Fibroblast of the conjunctiva (primary cell): Measurements from ENCODE around the gene FAM50B.
A peak's percentile ranks its signal among the peaks of the same experiment; 100 is the strongest.

Source experiments
- DNase-seq: peaks from one replicate; pipeline ENCODE4 v3.0.0-alpha.2; 2010; ENCODE audit warnings: low read depth

Gene FAM50B, protein sequence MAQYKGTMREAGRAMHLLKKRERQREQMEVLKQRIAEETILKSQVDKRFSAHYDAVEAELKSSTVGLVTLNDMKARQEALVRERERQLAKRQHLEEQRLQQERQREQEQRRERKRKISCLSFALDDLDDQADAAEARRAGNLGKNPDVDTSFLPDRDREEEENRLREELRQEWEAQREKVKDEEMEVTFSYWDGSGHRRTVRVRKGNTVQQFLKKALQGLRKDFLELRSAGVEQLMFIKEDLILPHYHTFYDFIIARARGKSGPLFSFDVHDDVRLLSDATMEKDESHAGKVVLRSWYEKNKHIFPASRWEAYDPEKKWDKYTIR

DNA sequence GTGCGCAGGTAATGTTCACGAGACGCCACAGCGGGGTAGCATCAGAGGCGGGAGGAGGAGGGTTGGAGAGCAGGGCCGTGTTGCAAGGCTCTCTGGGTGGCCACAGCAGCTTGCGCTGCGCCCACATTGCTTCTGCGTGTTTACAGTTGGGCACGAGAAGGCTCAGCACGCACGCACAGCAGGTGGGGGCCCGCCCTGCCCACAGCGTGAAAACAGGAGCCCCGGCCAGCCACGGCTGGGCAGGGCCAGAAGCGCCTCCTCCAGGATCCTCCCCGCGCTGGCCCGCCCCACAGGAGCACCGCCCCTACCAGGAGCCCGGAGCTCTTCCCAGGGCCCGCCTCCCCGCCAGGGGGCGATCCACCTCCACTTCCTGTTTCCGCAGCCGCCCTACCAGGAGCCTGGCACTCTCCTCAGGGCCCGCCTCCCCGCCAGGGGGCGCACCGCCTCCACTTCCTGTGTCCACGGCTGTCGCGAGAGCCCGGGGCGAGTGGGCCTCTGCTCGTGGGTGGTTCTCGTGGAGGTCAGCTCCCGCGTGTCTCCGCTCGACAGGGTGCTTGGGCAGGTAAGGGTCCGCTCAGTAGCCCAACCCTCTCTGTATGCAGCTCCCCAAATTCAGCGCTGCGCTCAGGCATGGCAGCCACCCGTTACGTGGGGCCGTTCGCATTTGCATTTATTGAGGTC, at the start of gene FAM50B:
FAM50B (plus strand) TSS at position 449 of the 681 bp plus-strand sequence. CDS start 439 bp downstream, outside the sequence.
- peak; percentile 82 for DNase-seq

DNA sequence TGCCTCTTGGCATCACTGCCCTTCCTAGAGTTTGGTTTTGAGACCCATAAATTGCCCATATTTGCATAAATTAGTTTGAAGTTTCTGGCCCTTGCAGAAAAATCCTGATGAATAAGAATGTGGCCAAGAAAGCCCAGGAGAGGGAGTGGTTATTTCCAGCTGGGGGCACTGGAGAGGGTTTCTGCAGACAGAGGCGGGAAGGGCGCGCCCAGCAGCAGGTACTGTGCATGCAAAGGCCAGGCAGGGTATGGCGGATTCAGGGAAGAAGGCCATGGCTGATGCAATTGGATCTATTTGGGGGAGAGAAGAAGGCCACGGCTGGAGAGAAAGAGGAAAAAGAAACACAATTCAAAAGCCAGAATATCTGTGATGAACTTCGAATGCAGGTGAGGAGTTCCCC, 49.5 kb upstream of the FAM50B start:
- no peak for DNase-seq

DNA sequence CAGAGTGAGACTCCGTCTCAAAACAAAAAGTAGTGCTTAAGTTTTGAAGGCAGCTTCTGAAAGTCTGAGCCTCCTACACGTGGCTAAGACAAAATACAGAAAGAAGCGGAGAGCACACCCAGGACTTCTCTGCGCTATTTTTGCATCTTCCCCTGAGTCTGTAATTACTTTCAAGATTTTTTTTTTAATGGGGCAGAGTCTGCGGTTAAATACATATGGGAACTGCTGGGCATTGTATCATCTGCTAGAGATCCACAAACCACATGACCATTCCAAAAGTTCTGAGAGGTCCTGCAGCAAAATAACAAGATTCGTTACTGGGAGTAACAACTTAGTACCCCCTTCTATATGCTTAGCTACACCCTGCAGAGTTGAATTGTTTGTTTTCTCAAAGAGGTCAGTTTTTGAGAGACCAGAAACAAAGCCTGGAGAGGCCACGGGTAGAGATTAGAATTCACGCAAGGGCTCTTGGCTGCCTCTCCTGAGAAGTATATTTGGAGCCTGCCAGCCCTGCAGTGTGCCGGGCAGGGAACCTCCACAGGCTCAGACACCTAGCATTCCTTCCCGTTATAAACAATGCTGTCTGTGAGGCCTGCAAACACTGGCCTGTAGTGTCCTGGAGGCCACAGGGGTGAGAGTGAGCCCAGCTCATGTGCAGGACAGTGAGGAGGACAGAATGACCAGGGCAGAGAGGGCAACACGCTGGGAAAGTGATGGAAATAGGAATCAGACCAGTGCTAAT, 48.2 kb upstream of the FAM50B start:
- no peak for DNase-seq

DNA sequence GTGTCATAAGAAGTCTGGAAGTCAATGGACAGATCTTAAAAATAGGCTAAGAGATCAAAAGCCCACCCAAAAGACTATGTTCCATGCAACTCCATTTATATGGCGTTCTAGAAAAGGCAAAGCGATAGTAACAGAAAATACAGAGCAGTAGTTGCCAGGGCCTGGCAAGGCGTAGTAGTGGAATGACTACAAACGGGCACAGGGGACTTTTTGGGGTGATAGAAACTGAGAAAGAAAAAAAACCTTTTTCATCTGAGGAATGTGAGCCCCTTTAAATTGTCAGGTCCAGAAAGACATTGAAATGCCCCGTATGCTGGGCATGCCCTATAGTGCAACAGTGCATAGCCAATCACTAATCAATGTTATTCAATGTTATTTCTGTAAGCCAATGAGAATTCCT, 47.2 kb upstream of the FAM50B start:
- DNase-seq = no peak

DNA sequence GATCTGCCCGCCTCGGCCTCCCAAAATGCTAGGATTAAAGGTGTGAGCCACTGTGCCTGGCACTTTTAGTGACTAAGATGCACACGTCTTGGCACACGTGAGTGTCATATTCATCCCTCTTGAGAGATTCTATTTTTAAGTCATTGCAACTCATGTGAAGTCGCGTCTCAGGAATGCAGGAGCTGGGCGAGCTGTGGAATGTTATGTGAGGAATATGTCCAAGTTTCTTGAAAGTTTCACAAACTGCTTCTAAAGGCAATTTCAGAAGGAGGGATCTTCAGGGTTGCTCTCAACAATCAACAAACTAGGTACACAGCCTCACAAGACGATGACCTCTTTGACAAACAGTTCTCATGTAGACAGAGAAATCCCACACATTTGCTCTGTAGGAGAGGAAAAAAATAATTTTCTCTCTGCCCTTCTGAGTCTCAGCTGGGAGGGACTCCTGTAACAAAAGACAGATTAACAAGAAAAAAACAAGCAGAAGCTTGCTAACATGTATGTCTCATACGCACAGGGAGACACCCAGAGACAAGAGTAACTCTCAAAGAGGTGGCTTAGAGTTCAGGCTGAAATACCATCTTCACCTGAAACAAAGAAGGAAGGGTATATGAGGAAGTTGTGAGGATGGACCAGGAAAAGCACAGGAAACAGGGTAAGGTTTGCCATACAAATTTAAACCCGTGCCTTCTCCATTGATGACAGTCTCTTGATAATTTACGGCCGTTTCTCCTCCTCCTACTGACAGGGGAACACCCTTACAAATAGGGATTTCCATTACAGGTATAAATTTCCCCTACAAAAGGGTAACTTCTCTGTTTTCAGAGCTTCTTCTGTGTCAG, 45.3 kb upstream of the FAM50B start:
- DNase-seq = peak; percentile 80

DNA sequence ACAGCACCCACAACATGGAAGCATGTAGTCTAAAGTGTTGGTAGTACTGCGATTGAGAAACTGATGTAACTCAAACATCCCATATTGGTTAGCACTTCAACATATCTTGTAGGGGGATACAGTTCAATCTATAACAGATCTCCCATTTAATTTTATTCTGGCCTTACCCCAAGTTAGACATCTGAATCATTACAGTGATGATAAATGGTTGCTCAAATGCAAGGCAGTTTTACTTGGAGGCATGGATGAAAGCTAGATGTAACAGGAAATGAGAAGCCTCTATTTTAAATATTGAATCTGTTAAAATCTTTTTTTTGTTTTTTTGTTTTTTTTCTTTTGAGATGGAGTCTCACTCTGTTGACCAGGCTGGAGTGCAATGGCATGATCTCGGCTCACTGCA, 44.2 kb upstream of the FAM50B start:
- DNase-seq = no peak

DNA sequence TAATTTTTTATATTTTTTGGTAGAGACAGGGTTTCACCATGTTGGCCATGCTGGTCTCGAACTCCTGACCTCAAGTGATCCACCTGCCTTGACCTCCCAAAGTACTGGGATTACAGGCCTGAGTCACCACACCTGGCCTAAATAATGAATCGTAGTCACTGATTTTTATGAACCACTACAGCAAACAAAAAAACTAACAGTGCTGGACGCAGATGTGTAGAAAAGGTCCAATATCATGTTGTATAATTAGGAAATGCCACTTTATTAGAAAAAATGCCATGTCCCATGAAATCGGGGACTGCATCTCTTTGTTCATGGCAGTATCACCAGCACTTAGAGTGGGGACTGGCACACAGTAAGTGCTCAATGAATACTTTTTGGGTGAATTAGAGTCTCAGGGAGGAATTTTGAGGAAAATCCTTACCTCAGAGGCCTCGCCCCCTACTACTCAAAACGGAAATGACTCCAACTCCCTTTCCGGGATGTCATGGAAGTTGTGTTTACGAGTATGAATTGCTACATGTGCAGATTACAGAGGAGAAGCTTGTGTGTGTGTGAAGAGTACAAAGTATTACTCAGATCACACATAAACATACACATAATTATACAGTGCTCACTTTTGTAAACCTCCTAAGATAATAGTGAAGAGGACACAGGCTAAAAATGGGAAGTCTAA, 43.6 kb upstream of the FAM50B start:
- DNase-seq = no peak

DNA sequence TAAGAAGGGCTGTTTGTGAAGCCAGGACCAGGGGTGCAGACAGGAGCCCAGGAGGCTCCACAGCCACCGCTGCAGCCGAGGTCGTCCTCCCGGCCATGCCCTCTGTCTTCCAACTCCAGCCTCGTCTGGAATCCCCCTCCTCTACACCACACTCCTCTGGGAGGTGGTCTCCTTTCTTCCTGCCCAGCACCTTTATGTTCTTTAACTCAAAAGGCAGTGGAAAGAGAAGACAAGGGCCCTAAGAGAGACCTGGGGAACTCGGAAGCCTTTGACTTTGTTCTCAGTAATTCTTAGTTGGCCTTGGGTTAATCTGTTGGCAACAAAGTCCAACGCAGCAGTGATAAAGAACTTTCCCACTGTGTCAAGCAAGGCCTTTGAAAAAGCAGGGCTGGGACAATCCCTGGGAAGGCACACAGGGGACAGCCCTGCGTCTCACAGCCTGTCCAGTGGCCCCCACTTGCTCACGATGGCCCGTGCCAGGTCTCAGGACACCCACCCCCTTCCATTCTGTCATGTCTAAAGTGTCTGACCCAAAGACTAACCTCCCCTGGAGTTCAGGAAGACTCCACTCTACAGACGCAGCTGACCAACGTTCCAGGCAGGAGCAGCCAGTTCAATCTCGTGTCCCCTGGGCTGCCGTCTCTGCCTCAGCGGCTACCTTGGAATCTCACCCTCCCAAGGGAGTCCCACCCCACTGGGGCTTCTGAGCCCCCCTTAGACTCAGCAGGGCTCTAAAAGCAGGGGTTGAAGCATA, 42.8 kb upstream of the FAM50B start:
- DNase-seq = no peak

DNA sequence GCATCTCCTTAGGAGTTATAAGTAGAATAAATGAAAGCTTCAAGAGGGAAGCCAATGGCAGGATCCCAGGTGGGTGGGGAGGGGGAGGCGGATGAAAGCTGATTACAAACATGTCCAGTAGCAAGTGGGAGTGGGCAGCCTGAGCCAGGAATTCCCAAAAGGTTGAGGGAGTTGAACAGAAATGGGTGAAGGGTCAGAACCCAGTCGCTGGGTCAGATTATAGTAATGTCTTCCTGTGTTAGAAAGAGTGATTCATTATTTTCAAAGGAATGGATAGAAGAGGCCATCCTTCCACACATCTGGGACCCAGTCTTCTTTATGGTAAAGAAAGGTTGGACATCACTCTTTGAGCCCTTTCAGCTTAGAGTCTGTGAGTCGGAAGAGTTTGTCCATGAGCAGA, 41.0 kb upstream of the FAM50B start:
- DNase-seq = no peak

DNA sequence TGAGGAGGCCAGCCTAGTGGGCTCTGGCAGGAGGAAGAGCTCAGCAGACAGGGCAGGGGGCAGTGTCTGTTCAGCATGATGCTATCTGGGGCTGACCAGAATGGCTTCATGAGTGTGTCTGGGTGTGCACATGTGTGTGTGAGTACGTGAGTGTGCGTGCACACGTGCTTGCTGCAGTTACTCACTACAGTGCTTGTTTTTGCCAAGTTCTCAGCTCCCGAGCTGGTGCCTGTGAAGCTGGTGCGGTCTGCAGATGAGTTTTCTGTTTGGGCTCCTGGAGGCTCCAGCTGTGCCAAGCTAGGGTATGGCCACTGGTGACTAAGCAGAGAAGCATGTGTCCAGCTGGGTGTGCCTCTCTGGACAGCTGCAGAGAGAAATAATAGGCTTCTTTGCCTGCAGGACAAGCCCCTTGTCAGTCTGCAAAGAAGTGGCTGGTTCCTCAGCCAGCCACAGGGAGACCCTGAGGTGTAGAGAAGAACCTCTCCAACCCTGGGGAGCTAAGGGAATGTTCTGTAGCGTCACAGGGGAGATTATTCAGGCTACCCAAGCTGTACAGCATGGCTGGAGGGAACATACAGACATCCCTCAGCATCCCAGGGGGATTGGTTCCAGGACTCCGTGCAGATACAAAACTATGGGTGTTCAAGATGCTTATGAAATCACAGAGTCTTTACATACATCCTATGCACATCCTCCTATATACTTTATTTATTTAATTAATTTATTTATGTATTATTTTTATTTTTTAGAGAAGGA, 40.2 kb upstream of the FAM50B start:
- peak; percentile 83 for DNase-seq

DNA sequence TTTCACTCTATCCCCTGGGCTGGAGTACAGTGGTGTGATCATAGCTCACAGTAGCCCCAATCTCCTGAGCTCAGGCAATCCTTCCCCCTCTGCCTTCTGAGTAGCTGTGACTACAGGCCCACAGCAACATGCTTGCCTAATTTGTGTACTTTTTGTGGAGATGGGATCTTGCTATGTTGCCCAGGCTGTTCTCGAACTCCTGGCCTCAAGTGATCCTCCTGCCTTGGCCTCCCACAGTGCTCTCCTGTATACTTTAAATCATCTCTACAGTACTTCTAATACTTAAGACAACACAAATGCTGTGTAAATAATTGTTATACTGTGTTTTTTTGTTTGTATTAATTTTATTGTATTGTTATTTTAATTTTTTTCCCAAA, 39.7 kb upstream of the FAM50B start:
- DNase-seq = no peak

DNA sequence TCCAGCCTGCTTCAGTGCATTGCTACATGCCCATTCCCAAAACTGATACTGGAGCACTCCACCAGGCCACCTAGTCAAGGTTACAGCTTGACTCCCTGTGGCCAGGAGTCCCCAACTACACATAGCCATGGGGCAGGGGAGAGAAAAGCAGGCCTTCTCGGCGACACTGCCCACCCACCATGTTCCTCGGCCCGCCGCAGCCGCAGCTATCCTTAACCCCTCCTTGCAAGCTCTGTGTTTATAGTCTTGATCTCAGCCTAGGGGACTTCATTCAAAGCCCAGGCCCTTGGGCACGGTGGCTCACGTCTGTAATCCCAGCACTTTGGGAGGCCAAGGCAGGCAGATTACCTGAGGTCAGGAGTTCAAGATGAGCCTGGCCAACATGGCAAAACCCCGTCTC, 39.2 kb upstream of the FAM50B start:
- DNase-seq = no peak

DNA sequence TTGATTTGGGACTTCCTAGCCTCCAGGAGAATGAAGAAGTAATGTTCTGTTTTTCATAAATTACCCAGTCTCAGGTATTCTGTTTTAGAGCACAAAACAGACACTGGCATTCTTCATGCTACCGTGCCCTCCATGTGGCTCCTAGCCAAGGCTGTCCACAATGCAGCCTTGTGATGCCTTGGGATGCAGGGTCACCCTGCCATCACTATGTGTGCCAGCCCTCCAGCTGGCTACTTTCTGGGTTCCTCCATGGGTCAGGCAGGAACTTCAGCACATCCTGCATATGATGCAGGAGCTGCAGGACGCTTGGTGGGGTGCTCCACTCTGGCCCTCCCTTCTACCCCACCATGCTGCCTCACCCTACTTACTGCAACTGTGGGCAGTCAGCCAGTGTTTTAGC, 38.0 kb upstream of the FAM50B start:
- no peak for DNase-seq

DNA sequence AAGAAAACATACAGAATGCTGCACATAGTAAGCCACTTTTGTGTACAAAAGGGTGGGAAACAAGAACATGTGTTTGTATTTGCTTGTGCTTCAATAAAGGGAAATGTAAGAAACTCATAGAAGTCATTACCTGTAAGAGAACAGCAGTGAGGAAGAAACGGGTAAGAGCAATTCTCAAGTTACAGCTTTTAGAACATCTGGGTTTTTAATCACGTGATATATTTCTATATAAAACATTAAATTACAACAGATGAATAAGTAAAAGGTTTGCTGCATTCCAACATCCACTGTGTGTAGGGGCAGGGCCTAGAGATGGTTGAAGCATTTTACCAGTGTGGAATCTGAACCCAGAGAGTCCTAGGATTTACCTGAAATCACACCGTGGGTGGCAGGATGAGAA, 36.6 kb upstream of the FAM50B start:
- DNase-seq = no peak

DNA sequence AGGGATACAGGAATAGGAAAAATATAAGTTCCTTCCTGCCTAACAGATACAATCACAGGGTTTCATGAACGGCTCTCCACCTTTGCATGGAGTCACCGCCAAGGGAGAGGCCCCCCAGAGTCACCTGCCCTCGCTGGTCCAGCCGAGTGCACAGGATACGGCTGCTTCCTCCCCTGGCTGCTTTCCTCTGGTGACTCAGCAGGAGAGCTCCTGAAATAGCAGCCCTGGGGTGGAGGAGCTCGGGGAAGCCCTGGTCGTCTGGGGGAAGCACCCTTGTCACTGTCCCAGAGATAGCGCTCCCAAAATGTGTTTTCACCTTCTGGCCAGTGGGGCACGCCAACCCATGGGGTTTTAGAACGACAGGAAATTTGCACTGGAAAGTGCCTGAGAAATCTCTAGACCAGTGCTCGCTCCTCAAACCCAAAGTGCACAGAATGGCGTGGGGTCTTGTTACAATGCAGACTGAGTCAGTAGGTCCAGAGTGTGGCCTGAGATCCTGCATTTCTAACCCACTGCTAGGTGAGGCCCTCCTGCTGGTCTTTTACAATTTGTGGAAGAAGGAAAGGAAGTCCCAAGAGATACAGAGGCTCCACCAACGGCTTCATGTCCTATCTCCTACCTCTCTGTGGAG, 35.9 kb upstream of the FAM50B start:
- no peak for DNase-seq

DNA sequence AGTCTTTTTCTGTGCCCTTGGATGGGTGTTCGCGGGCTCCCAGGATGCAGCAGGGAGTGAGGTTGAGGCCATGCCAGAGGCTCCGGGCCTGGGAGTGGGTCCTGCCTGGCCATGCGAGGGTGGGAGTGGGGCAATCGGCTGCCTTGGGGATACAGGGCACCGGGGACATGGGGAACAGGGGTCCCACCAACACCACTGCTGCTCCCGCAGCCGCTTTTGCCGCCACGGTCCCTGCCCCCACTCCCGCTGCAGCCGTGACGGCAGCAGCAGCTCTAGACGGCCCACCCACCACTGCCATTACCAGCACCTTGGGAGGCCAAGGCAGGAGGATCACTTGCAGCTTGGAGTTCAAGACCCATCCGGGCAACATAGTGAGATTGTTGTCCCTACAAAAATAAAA, 35.3 kb upstream of the FAM50B start:
- no peak for DNase-seq

DNA sequence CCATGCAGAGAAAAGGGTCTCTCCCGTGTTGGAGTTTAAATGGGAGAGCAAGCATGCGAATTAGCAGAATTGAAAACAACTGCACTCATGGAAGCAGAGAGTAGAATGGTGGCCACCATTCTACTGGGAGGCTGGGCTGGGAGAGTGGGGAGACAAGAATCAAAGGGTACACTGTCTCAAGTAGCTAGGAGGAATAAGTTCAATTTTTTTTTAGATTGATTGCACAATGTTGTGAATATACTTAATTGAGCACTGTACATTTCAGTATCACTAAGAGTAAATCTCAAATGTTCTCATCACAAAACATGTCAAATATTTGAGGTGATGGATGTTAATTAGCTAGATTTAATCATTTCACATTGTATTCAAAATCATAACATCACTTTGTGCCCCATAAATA, 34.6 kb upstream of the FAM50B start:
- DNase-seq = no peak

DNA sequence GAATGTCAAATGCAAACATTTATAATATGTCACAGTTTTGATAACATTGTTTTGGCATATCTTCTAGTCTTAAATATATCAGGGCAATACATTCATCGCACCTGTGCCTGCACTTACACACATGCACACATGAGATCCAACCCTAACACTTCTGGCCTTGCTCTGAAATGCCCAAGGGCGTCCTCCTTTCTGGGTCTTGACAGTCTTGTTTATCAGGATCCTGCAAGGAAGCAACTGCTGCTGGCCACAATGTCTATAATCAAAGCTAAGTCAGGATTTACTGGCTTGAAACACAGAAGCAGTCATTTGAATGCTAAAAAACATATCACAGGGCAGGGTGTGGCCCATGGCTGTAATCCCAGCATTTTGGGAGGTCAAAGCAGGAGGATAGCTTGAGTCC, 32.9 kb upstream of the FAM50B start:
- no peak for DNase-seq
